Measurements from ENCODE around the gene ARHGAP5. TPM values are rescaled to one million over a fixed set of nuclear protein-coding genes. Genes with fewer than 3 reads are reported as not detected.

The ARHGAP5 gene
- total RNA-seq, 1 donor from 2014 or later, result 37.4 TPM

- DNase-seq (ENCODE audit: low read depth, low spot score), result peak; percentile 87
Observed at GRCh38 chr14:32076278-32077080, 625 bp upstream of the ARHGAP5 start.

DNA sequence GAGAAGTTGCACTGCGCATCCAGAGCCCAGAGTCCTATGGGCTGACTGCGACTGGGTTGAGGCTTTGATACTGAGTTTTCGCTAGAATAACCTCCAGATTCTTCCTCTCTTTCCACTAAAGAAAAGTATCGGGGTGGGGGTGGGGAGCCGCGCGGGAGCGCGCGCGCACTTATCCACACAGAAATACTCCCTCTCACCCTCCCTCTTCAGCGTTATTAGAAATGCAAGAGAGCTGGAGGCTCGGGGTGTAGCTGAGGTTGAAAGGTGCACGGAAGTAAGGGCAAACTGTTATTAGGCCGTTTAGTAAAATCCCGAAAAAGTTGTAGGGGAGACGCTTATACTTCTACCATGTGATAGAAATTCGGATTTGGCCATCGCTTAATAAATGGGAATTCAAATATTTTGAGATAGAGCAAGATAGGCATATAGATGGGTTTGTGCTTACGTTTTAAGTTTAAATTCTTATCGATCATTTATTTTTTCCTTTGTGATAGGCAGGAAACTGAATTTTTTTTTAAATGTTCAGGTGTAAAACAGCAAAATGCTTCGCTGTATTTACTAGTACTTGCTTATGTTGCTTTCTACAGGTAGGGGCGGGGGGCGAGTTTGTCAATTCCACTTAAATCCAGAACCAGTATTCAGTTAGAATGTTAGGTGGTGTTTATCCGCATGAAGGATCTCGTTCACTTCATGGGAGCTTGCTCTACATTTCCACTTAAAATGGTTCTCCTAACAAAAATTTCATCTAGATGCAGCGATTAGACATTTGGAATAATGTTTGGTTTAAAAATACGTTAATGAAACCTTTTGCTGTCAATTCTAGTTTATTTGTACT is 1.1 kb downstream of the ARHGAP5 start:
- DNase-seq (ENCODE audit: low read depth, low spot score), result no peak

GRCh38 chr14:32078858-32079216 is 1.7 kb downstream of the ARHGAP5 start:
- no peak for DNase-seq (ENCODE audit: low read depth, low spot score)

GRCh38 chr14:32079264-32079663 is 2.2 kb downstream of the ARHGAP5 start:
- no peak for DNase-seq (ENCODE audit: low read depth, low spot score)

DNA sequence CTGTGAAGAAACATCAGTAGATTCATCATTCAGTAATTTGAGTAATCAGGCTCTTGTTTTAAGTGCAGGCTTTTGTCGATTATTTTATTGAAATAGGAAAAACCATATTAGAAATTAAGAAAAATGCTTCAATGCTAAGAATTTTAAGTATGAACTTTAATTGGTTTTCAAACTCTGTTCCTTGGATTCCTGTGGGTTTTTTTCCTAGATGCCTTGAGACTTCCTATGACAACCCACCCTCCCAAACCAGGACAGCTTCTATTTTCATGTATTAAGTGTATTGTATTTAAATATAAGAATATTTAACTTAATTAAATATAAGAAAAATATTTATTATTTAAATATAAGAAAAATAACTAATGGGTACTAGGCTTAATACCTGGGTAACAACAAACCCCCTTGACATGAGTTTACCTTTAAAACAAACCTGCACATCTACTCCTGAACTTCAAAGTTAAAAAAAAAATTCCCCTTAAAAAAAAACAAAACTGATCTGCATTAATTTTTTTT is 3.0 kb downstream of the ARHGAP5 start:
- DNase-seq (ENCODE audit: low read depth, low spot score), result no peak

- DNase-seq (ENCODE audit: low read depth, low spot score), result no peak
Observed at GRCh38 chr14:32081901-32082300, 4.8 kb downstream of the ARHGAP5 start.

GRCh38 chr14:32083315-32083624 is 6.2 kb downstream of the ARHGAP5 start:
- DNase-seq (ENCODE audit: low read depth, low spot score), result no peak

DNA sequence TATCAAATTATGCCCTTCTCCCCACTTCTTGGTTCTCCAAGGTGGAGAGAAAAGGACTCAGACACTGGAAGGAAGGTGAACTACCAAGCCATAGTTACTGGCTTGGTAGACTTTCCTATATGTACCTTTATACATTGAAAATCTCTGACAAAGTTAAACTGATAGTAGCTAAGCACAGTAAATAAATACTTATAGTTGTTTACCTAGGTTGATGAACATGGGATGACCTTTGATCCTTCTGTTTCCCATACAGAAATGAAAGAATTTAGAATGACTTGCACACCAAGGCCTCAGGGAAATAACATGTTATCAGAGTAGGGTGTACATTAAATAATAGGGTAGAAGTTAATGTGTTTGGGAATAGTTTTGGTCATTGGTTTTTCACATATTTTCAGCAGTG is 6.7 kb downstream of the ARHGAP5 start:
- no peak for DNase-seq (ENCODE audit: low read depth, low spot score)

DNA sequence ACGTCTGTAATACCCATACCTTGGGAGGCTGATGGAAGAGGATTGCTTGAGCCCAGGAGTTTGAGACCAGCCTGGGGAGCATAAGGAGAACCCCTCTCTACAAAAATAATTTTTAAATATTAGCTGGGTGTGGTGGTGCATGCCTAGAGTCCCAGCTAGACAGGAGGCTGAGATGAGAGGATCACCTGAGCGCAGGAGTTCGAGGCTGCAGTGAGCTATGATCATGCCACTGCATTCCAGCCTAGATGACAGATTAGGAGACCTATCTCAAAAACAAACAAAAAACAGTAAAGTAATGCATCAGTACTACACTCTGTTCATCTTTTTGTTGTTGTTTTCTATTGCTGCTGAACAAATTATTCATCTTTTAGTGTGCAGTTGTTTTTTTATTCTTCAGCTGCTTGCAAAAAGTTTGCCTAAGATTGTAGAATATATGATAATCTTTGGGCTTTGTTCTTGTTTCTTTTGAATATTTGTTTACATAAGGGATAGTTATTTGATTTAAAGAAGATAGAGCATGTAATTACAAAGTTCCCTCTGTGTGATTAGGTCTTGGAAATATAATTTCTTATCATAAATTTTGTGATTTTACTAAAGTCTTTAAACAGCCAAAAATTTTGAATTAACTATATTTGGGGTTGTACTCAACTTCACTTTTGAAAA is 8.2 kb downstream of the ARHGAP5 start:
- no peak for DNase-seq (ENCODE audit: low read depth, low spot score)

GRCh38 chr14:32085845-32086383 is 8.8 kb downstream of the ARHGAP5 start:
- DNase-seq (ENCODE audit: low read depth, low spot score), result no peak

GRCh38 chr14:32087173-32087861 is 10.2 kb downstream of the ARHGAP5 start:
- DNase-seq (ENCODE audit: low read depth, low spot score), result no peak

DNA sequence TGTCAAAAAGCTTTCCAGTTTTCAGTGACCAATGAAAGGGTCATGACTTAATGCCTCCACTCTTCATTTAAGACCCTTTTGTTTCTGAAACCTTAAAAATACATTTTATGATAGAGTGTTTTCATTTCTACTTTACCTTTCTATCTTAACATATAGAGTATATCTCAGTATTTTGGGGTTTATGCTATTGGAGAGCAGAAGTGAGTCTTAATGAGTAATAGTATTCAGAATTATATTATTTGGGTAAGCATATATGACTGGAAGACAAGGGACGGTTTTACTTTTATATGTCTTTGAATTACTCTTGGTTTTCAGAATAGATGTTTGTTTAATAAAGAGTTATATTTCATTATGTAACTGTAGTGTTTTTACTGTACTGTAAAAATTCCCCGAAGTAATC is 10.8 kb downstream of the ARHGAP5 start:
- DNase-seq (ENCODE audit: low read depth, low spot score), result no peak

DNA sequence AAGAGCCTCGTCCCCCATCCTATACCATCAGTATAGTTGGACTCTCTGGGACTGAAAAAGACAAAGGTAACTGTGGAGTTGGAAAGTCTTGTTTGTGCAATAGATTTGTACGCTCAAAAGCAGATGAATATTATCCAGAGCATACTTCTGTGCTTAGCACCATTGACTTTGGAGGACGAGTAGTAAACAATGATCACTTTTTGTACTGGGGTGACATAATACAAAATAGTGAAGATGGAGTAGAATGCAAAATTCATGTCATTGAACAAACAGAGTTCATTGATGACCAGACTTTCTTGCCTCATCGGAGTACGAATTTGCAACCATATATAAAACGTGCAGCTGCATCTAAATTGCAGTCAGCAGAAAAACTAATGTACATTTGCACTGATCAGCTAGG is 13.6 kb downstream of the ARHGAP5 start:
- DNase-seq (ENCODE audit: low read depth, low spot score), result no peak

DNA sequence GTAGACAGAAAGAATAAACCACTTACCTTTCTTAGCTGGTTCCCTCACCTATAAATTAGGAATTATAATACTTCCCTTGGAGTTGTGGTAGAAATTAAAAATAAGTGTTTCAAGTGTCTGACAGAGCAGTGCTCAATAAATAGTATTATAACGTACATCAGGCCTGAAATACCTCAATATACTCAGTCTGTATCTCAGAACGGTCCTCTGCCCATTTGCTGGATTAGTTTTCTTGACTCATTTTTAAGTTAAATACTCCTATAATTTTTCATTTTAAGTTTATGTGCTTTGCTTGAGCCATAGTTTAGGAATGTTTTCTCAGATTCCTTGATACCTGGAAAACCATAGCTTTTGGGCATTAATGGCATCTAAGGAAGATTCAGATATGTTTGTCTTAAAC is 22.4 kb downstream of the ARHGAP5 start:
- DNase-seq (ENCODE audit: low read depth, low spot score), result no peak

- DNase-seq (ENCODE audit: low read depth, low spot score), result no peak
Observed at GRCh38 chr14:32100175-32100574, 23.1 kb downstream of the ARHGAP5 start.

DNA sequence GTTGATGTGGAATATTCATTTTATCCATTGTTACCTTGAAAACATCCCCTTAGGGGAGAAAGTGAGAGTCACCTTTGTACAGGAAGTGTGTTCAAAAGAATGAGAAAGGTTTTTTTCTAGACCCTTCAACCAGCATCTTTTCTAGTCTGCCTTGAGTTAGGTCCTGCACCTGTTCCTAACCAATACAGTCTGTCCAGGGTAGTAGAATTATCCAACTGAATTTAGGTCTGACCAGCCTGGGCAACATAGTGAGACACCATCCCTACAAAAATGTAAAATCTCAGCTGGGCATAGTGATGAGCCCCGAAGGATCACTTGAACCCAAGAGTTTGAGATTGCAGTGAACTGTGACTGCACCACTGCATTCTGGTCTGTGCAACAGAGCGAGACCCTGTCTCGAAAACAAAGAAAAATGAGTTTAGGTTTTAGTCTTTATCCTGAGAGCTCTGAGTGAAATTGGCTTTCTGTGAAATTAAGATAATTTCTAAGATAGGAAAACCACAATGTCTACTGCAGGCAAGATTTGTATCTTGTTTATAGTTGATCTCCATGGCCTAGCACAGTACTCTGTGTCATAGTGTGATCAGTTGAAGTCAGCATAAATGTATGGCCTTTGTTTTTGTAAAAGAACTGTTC is 25.2 kb downstream of the ARHGAP5 start:
- no peak for DNase-seq (ENCODE audit: low read depth, low spot score)

- DNase-seq (ENCODE audit: low read depth, low spot score), result no peak
Observed at GRCh38 chr14:32102968-32103367, 25.9 kb downstream of the ARHGAP5 start.

DNA sequence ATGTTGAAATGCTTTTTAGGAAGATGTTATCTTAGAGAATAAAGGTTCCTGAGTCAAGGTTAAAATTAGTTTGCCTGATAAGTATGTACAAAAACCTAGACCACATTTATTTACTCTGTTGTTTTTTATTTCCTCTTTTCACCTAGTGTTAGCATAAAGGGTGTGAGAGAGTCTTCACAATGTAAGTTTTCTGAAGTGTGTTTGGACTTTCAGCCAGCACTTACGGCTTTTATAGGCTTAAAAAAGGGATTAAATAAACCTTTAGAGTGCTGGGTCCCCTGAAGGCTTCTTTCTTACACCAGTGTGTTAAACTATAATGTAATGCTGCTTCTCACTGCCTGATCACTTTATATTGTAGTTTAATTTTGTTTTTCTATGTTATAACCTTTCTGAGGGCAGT is 27.2 kb downstream of the ARHGAP5 start:
- DNase-seq (ENCODE audit: low read depth, low spot score), result no peak

- no peak for DNase-seq (ENCODE audit: low read depth, low spot score)
Observed at GRCh38 chr14:32104803-32105202, 27.7 kb downstream of the ARHGAP5 start.

GRCh38 chr14:32109676-32110547 is 32.8 kb downstream of the ARHGAP5 start:
- no peak for DNase-seq (ENCODE audit: low read depth, low spot score)

Data from pulmonary artery endothelial cell (primary cell).